Globus pallidus (tissue), 1 donor: ENCODE results near the gene SH3BP2.

Experiments used
- DNase-seq: peaks from one replicate; pipeline ENCODE4 v3.0.0-alpha.2; 2015; ENCODE audit warnings: low spot score

The SH3BP2 gene

DNA sequence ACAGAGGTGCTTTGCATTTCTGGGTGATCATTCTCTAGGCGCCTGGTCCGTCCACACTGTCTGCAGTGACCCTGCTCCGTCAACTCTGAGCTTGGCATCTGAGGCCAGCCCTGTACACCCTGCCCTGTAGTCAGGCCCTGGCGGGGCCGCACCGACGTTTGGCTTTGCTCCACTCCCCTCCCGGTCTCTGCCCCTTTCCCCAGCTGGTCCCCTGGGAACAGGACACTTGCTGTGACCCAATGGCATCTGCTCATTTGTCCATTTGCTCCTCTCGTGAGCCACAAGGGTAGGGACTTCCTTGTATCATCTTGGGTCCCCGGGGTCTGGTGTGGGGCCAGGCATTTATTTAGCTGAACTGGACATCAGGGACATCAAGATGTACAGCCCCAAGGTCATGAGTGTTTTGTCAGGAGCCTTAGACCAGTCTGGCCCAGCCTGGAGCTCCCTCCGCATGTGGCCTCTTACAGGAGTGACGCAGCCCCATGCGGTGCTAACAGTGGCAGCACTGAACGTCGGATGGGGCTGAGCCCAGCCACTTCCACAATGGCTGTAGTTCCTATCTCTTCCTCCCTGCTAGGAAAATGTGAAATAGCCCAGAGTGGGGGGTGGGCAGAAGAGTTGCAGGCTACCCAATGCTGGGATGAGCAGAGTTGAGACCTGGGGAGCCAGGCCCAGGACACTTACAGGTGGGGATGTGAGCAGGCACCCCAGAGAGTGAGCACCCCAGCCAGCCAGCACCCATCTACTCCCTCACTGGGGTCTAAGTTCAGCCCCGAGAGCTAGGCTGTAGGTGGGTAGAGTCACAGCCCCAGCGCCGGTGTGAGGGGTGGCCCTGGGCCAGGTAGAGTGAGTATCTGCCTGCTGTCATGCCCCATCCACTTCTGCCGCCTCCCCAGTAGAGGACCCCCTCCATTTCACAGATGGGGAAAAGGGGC, 2.0 kb upstream of the SH3BP2 start:
- no peak for DNase-seq

DNA sequence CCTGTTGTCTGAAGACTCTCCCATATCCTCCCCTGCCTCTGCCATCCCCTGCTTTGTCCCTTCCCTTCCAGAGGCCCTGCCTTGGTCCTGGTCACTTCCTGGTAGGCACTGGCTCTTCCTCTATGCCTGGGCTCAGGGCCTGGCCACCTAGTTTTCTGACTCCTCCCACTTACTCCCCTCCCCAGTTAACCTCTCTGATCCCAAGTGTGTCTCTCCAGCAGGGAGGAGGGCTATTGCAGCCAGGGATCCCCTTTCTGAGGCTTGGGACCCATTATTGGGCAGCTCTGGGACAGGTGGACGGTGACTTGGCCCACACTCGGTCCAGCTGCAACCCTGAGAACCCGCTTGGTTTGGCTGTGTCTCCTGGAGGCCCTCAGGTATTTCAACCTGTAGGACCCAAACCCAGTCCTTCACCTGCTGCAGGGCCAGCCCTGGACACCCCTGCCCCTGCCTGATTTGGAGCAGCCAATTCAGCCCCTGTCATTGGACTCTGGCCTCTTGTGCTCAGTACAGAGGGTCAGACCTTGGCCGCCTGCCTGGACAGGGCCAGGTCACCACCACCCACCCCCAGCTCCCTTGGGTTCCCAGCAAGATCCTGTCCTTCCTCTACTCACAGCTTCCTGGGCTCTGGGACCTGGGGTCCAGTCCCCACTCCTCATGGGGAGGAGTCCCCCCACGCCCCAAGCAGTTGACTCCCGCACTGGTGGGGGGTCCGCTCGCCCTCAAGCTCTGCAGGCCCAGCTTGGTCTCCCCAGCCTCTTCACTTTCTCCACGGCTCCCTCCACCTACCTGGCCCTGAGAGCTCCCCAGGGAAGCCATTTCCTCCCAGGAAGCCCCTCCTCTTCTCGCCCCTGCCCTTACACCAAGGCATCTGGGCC, 1.1 kb upstream of the SH3BP2 start:
- DNase-seq: no peak

DNA sequence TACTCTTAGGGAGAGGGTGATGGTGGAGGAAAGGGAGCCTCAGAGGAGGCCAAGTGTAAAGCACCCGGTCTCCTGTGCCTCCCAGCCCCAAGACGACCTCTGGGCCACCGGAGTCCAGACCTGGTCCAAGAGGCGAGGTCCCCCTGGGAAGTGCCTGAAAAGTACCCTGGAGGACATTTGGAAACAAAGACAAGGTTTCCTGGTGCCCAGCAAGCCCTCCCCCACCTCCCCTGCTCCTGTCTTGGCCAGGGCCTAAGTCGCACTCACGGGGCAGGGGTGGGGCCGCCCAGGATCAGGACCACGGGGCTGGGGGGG, 532 bp upstream of the SH3BP2 start:
- DNase-seq: no peak

DNA sequence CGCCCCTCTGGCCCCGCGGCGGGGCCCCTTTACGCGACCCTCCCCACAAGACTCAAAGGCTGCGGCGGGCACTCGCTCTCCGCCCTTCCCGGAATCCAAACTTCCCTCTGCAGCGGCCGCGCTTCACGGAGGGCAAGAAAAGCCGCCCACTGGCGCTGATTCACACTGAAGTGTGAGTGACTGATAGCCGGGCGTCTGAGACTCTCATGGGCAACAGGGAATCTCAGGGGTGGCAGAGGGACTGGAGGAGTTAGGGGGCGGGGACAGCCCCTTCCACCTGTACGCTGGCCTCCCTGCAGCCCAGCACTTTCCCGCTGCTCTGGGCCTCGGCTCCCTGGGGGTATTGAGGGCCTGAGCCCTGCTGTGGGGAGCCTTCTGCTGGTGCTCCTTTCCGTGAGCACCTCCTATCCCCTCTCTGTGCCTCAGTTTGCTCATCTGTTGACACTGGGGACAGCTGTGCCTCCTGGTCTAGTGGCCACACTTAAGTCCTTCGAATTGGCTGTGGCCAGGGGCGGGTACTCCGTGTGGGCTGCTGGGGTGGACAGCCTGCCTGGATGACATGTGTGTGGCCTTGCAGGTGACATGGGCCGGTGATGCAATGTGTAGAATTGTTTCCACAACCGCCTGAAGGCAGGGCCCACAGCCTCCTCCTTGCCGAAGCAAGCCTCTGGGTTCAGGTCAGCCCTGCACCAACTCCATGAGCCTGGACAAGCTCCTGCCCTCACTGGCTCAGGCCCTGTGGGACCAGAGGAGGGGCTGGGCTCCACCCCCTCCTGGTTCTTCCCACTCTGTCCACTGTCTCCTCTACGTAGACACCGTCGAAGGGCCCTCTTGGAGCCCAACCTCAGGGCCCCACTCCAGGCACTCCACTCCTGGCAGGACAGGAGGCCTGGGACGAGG, 951 bp downstream of the SH3BP2 start:
- no peak for DNase-seq

DNA sequence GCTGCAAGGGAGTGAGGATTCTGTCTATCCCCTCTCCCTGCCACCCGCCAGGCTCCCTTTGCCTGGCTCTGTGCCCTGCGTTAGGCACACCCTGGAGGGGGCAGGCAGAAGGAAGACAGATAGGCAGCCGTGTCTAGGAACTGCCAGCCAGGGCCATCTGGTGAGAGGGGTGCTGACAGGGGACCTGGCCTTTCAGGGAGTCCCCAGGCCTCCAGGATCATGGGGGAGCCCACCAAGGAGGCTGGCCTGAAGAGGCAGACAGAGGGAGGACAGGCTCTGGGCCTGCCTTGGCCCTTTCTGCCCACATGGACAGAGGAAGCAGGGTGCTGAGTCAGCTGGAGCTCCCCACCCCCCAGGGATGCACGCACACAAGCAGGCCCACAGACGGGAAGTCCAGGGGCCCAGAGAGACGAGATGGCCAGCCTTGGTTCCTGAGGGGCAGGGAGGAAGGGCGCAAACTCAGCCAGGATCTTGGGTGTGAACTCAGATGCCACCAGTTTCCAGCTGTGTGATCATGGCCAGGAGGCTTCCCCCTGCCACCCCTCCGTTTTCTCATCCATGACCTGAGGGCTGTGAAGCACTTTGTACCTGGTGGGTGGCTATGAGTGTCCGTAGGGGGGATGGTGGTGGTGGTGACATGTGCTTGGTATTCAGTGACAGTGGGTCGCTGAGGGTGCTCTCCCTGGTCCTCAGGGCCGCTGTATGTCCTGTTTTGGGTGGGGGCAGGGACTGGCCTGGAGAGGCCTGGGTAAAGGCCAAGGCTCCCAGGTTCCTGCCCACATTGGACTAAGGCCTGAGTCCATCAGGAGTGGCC, 1.8 kb downstream of the SH3BP2 start:
- DNase-seq: peak; percentile 59

DNA sequence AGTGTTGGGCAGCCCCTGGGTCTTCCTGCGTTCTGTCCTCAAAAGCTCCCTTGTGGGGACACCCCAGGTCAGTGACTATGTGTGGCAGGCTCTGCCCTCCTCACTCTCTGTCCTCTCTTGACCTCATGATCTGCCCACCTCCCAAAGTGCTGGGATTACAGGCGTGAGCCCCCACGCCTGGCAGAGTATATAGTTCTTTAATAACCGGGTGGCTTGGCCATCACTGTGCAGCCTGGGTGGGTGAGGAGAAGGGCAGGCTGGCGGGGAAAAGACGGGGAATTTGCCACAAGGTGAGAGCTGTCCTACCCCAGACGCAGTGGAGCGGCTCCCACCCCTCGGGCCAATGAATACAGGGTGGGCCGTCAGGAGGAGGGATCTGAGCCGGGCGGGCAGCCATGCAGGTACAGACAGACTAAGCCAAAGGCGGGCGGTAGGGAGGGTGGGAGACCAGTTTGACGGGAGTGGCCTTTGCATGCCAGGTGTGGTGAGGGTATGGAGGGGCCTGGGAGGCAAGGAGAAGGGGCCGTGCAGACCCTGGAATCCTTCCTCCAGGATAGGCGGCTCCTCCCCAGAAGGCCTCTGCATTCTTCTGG, 2.5 kb downstream of the SH3BP2 start:
- DNase-seq: no peak

DNA sequence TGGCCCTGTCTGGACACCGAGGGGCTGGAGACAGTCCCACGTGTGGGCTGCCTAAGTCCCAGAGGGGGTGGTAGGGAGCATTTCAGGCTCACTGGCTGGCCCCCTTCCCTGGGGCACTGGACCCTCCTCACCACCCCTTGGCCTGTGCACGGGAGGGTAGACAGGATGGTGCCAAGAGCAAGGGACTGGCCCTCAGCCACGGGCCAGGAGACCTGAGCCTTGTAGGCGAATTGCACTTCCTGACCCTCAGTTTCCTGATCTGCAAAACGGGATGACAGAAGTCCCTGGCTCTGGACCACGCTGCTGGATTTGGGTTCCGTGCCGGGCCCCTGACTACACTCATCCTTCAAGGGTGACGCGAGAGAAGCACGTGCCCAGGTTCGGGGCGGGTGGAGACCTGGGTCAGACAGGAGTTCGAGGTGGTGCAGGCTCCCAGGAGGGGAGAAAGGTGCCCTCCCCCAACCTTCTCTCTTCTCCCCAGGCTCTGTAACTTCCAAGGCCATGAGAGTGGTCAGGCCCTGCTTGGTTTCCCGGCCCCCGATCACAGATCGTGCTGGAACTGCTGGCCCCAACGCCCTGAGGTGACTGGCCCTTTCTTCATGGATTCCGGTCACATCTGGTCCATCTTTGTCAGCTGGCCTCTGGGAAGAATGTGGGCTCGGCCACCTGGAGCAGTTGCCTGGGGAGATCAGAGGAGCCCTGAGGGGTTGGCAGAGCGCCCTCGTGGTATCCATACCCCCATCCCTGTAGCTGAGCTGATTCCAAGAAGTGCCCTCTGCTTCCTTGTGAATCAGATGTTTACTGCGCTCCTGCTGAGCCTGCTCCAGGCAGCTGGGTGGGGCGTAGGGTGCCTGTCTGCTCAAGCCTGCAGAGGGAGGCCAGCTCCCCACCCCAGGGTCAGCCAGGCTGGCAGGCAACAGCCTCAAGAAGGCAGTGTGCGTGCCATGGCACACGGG, 3.3 kb downstream of the SH3BP2 start:
- DNase-seq: no peak

DNA sequence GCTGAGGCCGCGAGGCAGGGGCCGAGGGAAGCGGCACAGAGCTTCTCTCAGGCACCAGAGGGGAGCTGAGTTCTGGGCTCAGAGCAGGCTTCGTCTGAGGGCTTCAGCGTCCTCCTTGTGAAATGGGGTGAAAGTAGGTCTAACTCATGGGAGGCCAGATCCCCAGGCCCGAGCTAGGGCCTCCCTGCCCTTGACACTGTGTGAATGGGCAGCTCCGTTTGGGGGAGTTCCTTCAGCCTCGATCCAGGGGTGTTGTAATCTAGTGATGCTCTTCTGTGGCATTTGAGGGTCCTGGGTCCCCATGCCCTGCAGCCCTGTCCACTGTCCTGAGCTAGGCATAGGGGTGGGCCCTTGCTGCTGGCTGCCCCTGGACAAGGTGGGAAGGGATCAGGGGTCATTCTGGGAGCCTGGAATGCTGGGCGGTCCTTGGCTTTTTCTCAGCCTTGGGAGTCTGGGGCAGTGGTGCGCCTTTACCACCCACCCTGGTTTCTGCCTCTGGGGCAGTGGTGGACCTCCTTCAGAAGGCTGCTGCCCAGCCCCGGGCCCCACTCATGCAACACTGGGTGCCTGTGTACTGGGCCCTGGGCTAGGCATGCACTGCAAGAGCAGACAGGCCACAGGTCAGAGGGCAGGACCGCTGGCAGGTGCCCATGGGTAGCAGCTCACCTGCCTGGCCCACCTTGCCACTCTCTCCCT, 4.1 kb downstream of the SH3BP2 start:
- no peak for DNase-seq

DNA sequence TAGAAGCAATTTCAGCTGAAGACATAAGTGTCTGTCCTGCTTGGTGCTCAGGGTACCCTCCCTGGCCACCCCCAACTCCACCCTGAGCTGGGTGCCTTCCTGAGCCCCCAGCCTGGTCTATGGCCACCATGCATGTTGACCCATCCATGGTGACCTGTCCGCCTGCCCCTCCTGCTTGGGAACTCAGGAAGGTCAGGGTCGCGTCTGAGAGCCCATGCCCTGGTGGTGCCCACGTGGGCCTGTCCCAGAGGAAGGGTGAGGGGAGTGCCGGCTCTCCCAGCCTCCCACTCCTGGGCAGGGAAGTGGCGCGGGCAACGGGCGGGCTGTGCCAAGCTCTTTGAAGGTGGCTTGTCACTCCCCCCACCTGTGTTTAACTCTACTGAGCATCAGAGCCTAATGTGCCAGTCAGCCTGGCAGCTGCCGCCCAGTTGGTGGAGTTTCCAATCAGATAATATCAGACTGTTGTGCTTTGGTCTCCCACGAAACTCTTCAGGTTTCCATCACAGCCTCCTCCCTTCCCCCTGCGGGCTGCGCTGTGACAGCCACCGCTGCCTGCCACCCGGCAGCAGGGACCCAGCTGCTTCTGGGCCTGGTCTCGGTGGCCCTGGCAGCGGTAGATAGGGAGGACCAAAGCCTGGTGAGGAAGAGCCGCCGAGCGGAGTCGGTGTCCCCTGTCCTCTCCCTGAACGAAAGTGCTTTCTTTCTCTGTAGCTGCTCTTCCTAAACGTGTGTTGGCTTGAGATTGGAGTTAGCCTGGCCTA, 4.8 kb downstream of the SH3BP2 start:
- DNase-seq: no peak

DNA sequence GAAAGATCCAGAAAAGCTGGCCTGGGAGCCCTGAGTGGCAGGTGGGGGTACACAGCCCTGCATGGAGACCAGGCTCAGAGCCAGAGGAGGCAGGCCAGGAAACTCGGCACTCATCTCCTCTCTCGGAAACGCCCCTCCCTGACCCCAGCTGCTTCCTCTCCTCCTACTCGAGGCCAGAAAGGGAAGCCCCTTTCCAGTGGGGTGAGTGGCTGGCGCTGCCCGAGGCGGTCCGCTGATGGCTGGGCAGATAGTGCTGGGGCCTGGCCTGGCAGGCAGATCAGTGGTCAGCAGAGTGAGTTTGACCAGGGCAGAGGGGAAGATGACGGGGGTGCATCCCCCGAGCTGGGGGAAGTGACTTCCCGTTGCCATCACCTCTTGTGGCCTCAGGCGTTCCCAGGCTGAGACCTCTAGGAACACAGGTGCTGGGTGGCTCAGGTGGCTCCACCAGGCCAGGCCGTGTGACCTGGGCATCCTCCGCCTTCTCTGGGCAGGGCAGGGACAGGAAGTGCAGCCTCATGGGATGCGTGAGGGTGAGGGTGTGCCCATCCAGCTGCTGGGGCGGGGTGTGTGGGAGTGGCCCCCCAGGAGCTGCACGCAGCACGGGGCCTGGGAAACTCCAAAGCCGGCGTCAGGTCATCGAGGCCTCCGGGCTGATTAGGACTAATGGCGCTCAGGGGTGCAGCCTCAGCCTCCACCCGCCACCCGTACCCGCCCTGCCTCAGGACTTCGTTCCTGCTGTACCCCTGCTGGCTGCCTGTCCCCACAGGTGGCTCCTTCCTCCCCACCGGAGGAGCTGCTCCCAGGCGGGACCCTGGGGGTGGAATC, 5.7 kb downstream of the SH3BP2 start:
- DNase-seq: no peak

DNA sequence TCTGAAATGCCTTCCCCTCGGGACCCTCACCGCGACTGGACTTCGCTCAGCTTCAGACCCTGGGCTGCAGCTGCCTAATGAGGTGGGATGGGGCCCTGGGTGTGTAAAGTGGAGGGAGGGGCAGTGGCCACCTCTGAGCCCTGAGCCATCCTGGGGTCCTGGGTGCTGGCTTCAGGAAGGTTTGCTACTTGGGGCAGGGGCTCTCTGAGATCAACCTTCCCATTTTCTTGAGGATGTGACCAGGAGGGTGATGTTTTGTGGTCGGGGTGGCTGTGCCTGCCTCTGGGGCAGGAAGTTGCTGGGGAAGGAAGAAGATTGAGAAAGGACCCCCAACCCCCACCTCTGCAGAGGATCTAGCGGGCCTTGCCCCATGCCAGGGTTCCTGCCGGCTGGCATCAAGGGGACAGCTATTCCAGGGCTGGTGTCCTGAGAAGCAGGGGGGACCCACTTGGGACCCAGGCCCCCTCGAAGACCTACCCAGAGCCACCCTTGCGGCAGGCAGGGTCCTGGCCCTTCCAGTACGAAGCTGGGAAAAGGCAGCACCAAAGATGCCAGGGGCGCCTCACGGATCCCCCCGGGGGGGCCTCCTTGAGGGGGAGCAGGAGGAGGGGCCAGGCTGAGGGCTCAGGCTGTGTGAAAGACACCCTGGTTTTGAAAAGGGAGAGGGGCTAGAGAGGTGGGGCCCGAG, 6.5 kb downstream of the SH3BP2 start:
- DNase-seq: no peak

DNA sequence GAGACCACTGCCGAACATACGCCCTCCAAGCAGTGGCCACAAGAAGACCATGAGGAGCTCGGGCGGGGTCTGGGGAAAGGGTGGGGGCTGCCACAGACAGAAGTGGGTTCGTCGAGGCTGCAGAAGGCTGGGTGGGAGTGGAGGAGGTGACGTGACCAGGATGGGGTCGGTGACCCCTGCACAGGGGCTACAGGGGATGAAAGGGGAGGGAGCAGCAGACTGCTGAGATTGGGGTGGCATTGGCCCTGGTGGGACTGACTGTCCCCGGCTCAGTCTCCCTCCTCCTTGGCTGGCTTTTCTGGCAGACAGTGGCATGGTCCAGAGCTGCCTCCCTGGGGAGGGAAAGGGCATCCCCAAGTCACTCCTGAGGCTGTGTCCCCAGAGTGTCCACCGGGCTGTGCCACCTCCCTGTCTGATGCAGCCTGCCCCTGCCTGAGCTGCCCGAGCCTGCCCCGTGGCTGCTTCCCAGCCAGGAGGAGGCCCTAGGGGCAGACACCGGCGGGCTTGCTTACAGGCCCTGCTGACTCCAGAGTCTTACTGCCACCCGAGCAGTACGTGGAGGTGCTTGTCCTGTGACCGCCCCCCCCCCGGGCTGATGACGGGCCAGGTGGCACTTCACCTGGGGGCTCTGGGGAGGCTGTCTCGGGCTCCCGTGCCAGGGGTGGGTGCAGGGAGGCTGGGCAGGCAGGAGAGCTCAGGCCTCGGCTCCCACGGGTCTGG, 7.2 kb downstream of the SH3BP2 start:
- no peak for DNase-seq

DNA sequence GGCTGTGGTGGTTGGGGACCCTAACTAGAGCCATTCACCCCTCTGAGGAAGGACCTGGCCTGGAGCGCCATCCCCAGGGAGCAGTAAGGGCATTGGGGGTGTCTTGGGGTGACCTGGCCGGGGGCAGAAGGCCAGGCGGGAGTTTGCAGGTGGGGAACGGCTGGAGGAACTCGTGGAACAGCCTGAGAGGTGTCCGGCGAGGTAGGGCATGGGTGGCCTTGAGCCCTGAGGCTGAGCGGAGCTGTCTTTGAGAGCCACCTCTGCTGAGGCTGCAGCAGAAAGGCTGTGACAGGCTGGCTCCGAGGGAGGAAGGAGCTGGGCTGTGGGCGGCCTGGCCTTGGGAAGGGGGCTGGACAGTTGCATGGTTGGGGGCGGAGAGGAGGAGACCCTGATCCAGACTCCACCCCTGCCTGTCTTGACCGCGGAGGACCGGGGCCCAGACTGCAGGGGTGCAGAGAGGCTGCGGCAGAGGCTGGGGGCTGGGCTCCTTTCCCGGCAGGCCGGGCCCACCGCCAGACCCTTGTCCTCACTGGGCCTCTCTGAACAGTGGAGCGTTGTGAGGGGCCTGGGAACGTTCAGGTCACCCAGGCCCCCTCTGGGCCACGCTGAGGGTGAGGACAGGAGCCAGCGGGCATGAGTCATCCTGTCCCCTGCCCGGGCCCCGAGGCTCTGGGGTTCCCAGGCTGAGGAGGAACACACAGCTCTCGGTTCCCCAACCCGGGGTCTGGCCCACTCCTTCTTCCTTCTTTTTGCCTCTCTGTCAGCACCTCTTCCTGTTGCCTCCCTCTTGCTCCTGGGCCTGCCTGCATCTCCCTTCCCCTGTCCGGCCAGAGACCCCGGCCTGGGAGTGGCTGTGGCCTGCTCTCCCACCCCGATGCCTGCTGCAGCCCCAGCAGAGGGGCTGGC, 8.1 kb downstream of the SH3BP2 start:
- peak; percentile 82 for DNase-seq

DNA sequence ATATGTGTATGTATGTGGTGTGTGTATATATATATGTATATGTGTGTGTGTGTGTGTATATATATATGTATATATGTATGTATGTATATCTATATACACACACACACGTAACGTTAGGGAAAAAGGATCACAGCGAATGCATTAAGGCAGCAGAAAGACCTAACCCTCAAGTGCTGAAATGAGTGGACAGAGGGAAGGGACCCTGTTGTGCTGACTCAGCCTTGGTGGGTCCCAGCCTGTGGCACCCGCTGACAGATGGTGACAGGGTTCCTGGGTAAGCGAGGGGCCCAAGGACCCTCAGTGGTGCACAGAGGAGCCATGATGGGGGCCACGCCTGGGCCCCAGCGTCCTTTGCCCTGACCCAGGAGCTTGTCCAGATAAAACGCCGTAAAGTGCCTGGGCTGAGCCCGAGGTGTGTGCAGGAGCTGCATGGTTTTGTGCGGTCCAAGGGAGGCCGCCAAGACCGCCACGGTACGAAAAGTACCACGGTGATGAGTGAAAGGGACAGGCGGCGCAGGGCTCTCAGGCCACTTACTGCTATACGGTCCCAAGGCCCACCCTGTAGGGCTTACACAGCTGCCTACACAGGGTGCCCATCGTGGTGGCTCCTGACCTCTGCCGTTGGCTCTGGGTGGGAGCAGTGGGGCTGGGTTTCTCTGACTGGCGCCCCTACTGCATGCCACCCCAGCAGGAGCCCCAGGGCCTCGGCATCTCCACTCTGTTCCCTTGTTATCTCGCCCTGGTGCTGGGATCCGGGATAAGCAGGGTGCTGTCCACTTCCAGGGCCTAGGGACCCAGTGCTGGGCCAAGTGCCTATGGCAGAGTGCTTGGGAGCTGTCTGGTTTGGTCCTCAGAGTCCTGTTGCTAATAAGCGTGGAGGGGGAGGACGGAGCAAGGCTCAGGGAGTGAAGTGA, 10.0 kb downstream of the SH3BP2 start:
- no peak for DNase-seq
